Renal pelvis (tissue), 4 donors: ENCODE results near the gene AK2. TPM values are rescaled to one million over a fixed set of nuclear protein-coding genes. Genes with fewer than 3 reads are reported as not detected.
A peak's percentile ranks its signal among the peaks of the same experiment; 100 is the strongest.
"Not testable (repeated sequence)": the region's sequence is repeated elsewhere in the genome, so short reads cannot be mapped to it uniquely, and the experiment has no call there.

Source experiments
- DNase-seq: peaks from one replicate; pipeline ENCODE4 v3.0.0-alpha.2; 2013
- polyA plus RNA-seq, 3 donors: library from polyadenylated mRNA; unstranded; fragments of 120-200 nt; gene quantifications; one replicate each; pipeline ENCODE4 v1.2.1, GENCODE V29; 2013; ENCODE audit not compliant: insufficient read length in 3 of 3

Gene AK2
- polyA plus RNA-seq, 3 donors = 206 to 247 (median 241) TPM

- no peak for DNase-seq
Measured at GRCh38 chr1:33065301-33065700, 28.6 kb upstream of the AK2 start.

GRCh38 chr1:33064284-33064683, 27.6 kb upstream of the AK2 start:
- DNase-seq = not testable (repeated sequence)

- DNase-seq = no peak
Measured at GRCh38 chr1:33061834-33062233, 25.2 kb upstream of the AK2 start.

- no peak for DNase-seq
Measured at GRCh38 chr1:33060579-33061083, 23.9 kb upstream of the AK2 start.

- no peak for DNase-seq
Measured at GRCh38 chr1:33057095-33057494, 20.4 kb upstream of the AK2 start.

GRCh38 chr1:33056426-33056825, 19.7 kb upstream of the AK2 start:
- DNase-seq = no peak

- DNase-seq = peak; percentile 77
Measured at GRCh38 chr1:33055210-33056008, 18.7 kb upstream of the AK2 start.

- no peak for DNase-seq
Measured at GRCh38 chr1:33050221-33051076, 13.8 kb upstream of the AK2 start.

GRCh38 chr1:33049371-33049770, 12.7 kb upstream of the AK2 start:
- DNase-seq = no peak

- DNase-seq = no peak
Measured at GRCh38 chr1:33048426-33048825, 11.7 kb upstream of the AK2 start.

GRCh38 chr1:33047839-33048305, 11.2 kb upstream of the AK2 start:
- DNase-seq = no peak

- DNase-seq = no peak
Measured at GRCh38 chr1:33047290-33047689, 10.6 kb upstream of the AK2 start.

- not testable (repeated sequence) for DNase-seq
Measured at GRCh38 chr1:33046234-33046633, 9.6 kb upstream of the AK2 start.

- DNase-seq = no peak
Measured at GRCh38 chr1:33045814-33046213, 9.1 kb upstream of the AK2 start.

GRCh38 chr1:33045246-33045645, 8.6 kb upstream of the AK2 start:
- no peak for DNase-seq

- no peak for DNase-seq
Measured at GRCh38 chr1:33043267-33044092, 6.8 kb upstream of the AK2 start.

GRCh38 chr1:33042831-33043230, 6.1 kb upstream of the AK2 start:
- no peak for DNase-seq

- DNase-seq = no peak
Measured at GRCh38 chr1:33041026-33041425, 4.3 kb upstream of the AK2 start.

- no peak for DNase-seq
Measured at GRCh38 chr1:33039840-33040239, 3.2 kb upstream of the AK2 start.

- no peak for DNase-seq
Measured at GRCh38 chr1:33036051-33036525, 595 bp downstream of the AK2 start.

- no peak for DNase-seq
Measured at GRCh38 chr1:33032126-33032869, 4.4 kb downstream of the AK2 start.
